Dedifferentiated amniotic fluid mesenchymal stem cell (primary cell): ENCODE results near the gene FOXD4L3.
"Not testable (repeated sequence)": the region's sequence is repeated elsewhere in the genome, so short reads cannot be mapped to it uniquely, and the experiment has no call there.

Experiments
- DNase-seq: peaks from one replicate; pipeline ENCODE4 v3.0.0-alpha.2; 2016; ENCODE audit errors: extremely low spot score

The FOXD4L3 gene

DNA sequence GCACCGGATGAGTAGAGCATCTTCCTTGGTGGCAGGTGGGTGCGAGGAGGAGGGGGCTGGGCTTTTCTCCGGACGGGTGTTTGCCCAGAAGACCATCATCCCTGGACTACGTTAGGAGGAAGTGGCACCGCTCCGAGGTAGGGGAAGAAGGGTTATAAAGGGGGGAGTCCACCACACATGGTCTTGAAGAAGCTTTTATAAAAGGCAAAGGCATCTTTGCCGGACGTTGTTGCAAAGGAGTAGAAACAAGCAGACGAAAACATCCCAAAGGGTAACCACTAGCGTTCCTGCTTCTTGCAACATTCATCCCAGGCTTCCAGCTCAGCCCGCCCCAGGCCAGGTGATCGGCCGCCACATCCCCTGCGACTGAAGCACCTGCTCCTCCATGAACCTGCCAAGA lies at the start of gene FOXD4L3:
TSS of gene FOXD4L3 (plus strand) at position 301 of the 400 bp plus-strand sequence. CDS start at position 386, 85 bp downstream.
- DNase-seq = not testable (repeated sequence)

DNA sequence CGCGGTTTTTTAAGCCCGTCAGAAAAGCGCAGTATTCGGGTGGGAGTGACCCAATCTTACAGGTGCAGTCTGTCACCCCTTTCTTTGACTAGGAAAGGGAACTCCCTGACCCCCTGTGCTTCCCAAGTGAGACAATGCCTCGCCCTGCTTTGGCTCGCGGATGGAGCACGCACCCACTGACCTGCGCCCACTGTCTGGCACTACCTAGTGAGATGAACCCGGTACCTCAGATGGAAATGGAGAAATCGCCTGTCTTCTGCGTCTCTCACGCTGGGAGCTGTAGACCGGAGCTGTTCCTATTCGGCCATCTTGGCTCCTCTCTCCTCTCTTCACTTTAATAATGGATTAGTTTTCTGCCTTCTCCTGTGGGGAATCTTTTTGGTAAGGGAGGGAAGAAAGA lies 21.6 kb upstream of the FOXD4L3 start:
- DNase-seq = not testable (repeated sequence)

DNA sequence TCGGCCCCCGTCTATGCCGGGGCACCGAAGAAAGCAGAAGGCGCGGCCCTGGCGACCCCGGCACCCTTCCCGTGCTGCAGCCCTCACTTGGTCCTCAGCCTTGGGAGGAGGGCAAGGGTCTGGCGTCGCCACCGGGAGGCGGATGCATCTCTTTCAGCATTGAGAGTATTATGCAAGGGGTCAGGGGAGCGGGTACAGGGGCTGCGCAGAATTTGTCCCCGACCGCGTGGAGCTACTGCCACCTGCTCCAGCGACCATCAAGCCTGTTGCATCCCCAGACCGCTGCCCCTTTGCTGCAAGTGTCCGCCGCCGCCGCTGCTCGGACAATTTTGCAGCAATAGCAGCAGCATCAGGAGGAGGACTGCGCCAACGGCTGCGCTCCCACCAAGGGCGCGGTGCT lies 1.1 kb downstream of the FOXD4L3 start:
- DNase-seq = not testable (repeated sequence)

DNA sequence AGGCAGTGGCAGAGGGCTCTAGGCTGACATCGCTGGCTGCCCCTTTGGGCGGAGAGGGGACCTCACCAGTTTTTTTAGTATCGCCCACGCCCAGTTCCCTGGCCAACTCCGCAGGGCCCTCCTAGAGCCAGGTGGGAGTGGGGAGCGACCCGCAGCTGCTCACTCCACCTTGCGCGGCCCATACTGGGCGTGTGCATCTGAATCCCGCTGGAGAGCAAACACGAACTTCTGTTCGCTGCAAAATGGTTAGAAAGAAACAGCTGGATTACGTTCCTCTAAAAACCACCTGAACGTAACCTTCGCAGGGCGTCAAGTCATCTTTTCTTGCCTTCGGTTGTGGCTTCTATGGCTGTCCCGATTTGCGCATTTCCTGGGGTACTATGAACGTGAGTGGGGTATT lies 1.5 kb downstream of the FOXD4L3 start:
- not testable (repeated sequence) for DNase-seq

DNA sequence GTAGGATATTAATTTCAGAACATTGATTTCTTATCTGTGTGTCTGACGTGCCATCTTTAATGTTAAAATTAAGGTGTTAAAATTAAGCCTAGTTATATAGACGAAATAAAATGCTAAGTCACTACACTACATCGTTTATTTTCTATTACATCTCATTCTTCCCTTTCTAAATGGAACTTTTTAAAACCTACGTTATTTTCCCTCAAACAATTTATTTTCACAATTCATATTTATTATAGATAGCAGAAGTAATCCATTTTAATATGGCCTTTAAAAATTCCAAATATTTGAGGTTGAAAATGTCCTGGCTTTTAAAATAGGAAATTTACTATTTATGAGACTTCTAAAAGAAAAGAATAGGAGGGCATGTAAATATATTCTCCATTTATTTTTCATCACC lies 2.1 kb downstream of the FOXD4L3 start:
- not testable (repeated sequence) for DNase-seq

DNA sequence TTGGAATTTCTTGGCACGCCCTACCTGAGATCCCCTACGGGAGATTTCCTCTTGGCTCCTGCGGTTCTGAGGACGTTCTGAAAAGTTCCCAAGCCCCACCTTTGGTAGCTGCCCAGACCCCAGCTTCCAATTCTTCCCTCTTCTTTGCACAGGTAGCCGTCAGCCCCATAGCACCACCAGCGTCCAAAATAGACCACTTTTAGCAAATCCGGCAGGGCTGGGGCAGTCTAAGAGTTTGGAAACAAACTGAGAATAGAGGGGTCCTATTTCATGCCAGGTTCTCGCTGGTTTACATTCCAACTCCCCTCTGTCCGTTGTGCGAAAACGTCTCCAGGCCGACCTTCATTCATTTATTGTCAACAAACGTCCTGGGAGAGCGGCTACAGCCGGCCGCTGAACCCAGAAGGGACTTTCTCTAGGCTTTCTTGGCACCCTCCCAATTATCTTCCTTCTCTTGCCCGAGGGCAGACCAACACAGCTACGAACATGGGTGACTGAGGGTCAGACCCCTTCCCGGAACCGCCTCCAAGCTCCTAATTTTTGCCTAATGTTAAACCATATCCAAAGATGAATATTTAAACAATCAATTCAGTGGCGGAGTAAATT lies 3.1 kb downstream of the FOXD4L3 start:
- DNase-seq = not testable (repeated sequence)

DNA sequence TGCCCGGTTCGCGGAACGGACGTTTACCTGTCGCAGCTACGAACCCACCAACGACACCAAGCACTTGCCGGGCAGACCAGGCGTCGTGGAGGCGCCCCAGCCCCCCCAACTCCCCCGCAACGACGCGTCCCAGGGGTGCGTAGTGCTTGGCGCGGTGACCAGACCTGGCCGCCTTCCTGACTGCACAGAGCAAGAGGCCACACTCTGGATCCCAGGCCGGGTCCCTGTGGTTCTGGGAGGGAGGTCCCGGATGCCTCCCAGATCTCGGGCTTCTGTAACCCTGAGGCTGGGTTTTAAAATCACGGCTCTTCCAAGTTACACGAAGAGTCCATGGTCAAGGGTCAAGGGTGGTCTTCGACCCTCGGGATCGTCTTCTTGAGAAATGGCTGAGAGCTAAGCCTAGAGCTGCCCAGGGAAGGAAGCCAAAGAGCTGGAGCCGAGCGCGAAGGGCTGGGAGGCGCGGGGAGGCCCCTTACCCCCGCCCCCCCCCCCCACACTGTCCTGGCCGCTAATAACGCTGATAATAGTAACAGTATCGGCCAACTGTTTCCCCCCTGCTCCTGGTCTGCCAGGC lies 3.8 kb downstream of the FOXD4L3 start:
- DNase-seq = not testable (repeated sequence)

DNA sequence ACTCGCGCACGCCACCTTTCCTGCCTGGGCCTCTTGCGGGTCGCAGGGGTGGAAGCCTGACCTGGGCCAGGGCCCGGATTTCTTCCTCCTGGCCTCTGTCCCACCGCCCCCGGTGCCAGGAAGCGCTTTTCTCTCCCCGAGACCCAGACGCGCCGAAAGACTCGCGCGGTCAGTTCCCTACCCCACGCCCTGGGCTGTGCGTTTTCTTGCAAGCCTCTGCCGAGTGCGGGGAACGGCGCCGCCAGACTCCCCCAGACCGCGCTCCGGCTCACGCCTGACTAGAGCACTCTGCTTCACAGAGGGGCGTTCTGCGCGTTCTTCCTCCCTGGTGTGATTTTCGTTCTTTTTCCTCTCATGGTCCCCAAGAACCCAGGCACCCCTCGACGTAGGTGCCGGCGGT lies 4.5 kb downstream of the FOXD4L3 start:
- DNase-seq = not testable (repeated sequence)

DNA sequence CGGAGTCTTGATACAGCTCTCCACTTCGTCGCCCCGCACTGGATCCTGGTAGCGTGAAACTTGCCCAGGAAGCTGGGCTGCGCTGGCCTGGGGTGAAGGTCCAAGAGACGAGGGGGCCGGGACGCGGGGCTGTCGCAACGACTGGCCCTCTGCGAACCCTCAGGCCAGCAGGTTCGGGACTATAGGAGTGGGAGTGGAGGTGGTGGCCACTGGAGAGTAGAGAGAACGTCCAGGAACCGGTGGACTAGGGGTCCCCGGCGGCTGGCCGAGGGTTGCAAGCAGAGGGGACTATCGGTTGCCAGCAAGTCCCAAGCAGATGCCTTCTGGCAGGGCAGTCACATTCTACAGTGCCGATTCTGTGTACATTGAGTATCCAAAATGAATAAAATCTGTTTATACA lies 5.0 kb downstream of the FOXD4L3 start:
- not testable (repeated sequence) for DNase-seq

DNA sequence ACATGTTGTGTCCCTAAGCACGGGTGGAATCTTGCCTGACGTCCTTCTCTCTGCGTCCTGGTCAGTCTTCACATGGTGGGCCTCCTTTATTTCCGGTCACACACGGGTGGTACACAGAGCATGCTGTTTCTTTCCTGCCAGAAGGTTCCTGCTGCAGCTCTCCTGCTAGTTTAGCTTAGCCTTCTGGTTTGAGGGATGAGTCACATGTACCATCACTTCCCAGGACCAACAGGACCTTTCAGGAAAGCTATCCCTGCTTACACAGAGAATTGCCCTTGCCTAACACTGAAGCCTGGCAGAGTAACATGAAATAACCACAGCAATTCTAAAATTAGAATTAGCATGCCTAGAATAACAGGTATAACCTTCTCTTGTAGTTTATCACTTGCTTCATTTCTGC lies 8.5 kb downstream of the FOXD4L3 start:
- not testable (repeated sequence) for DNase-seq

DNA sequence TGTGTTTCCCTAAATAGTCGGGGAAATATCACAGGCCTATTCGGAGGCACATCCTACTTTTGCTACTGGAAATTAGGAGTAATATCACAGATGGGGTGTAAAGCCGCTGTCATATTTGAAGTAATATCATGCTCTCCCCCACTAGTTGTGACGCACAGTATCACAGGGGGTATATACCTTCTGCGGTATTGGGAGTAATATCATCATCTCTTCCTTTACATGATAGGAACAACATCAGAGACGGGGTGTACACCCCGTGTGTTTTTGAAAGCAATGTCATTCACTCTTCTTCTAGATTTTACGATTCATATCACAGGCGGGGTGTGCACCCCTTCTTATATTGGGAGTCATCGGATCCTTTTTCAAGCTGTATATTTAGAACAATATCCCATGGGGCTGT lies 15.5 kb downstream of the FOXD4L3 start:
- not testable (repeated sequence) for DNase-seq

DNA sequence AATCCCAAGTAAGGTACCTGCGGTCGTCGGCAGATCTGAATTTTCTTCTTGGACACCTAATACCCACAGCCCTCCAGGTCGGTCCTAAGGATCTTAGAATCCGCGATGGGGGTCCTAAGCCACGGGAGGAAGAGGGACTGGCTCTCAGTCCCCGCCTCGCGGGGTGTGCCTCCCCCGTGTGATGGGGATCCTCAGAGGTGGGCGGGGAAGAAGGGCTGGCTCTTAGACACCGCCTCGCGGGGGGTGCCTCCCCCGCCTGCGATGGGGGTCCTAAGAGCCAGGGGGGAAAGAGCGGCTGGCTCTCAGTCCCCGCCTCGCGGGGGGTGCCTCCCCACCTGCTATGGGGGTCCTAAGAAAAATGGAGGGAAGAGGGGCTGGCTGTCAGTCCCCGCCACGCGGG lies 21.1 kb downstream of the FOXD4L3 start:
- not testable (repeated sequence) for DNase-seq

DNA sequence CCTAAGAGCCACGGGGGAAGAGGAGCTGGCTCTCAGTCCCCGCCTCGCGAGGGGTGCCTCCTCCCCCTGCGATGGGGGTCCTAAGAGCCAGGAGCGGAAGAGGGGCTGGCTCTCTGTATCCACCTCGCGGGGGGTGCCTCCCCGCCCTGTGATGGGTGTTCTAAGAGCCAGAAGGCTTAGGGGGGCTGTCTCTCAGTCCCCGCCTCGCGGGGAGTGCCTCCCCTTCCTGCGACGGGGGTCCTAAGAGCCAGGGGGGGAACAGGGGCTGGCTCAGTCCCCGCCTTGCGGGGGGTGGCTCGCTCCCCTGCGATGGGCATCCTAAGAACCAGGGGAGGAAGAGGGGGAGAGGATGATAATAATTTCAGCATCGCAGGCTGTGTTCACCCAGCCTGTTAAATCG lies 21.9 kb downstream of the FOXD4L3 start:
- DNase-seq = not testable (repeated sequence)

DNA sequence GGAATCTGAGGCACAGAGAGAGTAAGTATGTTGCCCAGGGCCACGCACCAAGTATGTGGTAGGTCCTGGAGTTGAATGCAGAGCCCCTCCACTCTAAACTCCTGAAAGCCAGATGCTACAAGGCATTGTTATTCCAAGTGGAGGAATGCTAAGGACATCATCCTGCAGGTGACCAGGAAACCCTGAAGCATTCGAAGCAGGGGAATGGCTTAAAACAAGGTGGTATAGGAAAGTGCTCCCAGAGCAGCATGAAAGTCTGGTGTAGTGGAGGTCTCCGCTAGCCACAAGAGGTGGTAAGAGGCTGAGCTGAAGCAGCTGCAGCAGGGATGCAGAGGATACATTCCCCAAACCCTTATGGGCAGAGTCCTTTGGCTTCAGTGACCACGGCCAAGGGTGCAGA lies 26.4 kb downstream of the FOXD4L3 start:
- not testable (repeated sequence) for DNase-seq

DNA sequence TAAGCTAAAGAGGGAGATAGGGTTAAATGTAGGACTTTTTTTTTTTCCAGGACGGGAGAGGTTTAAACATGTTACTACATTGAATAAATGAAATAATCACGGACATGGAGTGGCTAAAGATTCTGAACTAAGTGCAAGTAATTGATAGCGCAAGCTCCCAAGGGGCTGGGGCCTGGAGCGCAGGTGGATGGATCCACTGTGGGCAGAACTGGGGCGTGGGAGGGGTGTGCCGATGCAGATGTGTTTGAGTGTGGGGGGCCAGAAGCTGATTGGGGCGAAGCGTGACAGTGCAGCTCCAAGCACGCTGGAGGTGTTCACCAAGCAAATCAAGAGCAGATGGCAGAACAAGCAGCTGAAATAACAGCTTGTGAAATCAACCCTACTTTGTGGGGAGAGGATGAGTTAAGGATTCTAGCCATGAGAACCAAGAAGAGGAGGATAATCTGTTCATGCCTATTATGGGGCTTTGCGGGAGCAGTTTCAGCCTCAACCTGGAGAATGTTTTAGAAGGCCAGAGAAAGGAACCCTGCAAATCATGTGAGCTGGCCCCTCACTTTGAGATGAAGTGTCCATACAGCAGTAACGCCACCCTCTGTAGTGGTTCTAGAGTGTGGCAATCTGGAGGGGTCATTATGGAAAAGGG lies 28.0 kb downstream of the FOXD4L3 start:
- not testable (repeated sequence) for DNase-seq

DNA sequence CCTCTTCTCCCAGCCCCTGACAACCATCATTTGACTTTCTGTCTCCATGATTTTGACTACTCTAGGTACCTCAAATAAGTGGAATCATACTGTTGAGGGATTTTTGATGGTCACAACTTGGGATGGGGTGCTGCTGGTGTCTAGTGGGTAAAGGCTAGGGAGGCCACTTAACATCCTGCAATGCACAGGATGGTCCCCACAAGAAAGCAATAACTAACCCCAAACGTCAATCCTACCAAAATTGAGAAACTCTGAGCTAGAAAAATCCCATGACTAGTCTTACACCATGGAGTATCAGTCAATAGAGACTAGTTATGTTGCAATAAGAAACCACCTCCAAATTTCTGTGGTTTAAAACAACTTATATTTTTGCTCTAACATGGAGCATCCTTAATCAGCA lies 29.5 kb downstream of the FOXD4L3 start:
- not testable (repeated sequence) for DNase-seq

DNA sequence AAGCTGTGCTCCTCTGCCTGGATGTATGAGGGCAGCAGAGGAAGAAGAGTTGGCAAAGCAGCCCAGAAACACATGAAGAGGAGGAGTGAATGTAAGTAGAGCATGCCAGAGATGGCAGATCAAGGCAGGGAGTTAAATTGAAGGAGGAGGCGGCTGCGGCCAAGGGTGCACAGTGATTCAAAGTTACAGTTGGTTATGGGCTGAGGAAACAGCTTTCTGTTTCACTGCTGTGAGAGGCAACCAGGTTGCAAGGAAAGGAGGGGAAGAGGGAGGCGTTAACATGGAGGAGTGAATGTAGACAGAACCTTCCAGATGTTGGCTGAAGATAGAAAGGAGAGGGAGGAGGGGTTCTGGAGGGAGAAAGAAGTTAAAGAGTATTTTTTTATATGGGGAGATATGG lies 33.3 kb downstream of the FOXD4L3 start:
- DNase-seq = not testable (repeated sequence)

DNA sequence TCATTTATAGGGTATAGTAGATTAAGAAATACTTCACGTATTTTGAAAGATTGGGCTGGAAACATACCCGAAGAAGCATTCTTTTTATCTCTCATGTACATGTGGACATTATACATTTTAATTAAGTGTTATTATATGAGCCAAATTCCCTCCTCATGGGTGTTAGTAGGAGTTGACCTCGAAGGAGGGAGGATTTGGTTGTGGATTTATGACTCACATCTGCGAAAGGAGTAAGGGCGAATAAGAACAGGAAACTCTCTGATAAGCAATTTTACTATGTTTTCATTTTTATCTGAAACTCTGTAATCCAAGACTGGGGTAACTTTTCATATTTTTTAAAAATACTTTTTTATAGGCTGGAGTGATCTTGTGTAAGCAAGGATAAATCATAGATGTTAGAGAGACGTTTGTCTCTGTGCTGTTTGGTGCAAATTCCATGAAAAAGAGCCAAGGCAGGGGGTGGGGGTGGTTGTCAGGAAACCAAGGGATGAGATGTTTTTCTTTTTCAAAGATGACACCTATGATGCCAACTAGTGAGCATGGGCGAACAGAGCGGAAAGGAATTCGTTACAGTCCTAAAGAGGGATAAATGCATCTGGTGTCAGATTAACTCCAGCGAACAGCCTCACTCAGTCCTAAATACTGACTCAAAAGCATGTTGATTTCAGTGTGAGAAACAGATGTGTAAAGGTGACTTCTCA lies 34.1 kb downstream of the FOXD4L3 start:
- not testable (repeated sequence) for DNase-seq

DNA sequence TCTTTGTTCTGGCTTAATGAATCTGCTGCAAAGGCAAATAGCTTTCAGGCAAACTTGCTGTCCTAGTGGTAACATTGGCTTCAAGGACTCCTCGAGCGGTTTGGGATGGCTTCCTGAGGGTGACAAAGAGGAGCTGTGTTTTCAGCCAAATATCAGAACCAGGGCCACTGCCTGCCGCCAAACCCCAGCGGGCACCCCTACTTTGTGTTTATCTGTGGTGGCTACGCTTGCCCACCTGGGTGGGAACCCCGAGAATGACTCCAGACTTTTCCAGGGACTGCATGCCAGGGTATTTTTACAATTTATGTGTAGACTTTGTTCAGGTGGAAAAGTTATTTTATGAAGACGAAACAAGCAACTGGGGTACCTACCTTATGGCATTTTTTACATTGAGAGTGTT lies 35.3 kb downstream of the FOXD4L3 start:
- not testable (repeated sequence) for DNase-seq

DNA sequence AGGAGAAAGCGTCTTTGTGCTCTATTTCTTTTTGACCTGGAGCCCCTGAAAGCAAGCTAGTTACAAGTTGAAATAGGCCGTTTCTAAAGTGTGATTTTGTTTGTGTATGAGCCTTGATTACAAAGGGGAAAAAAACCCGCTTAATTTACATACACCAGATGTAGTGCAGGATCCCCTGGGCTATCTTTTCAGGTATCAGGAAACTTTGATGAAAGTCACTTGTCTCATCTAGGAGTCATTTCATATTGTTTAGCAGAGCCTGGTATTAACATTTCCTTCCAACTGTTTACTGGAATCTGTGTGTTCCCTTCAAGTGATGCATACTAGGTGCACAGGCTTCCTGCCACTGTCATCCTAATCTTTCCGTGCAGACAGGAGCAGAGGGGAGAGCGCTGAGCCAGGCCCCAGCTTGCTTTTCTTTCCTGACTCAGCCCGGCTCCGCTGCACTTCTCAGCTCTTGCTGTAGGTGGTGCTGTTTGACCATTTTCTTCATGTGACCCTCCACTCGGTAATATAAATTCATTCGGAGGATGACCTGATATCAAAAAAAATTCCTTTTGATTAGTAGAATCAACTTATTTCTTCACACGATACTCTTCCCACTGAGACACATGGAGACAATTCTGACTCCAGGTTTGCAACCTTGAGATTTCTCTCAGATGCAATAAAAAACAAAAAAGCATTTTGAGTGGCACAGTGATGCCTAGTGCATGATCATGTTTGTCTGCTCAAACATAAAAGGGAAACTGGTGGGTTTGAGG lies 39.8 kb downstream of the FOXD4L3 start:
- not testable (repeated sequence) for DNase-seq

DNA sequence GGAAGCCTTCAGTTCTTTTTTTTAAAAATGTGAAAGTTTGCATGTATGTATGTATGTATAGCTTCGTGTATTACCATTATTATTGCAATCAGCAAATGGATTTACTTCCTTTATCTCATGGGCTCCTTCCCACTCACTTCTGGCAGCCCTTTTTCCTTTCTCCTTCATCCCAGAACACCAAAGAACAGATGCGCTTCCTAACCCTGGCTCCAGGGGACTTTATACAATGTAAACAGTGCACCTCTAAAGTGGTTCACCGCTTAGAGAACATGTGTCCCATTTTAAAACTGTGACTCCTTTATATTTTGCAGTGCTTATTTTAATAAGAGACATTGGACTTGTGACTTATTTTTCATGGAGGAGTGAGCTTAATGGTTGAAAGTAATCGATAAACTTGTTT lies 40.6 kb downstream of the FOXD4L3 start:
- not testable (repeated sequence) for DNase-seq

DNA sequence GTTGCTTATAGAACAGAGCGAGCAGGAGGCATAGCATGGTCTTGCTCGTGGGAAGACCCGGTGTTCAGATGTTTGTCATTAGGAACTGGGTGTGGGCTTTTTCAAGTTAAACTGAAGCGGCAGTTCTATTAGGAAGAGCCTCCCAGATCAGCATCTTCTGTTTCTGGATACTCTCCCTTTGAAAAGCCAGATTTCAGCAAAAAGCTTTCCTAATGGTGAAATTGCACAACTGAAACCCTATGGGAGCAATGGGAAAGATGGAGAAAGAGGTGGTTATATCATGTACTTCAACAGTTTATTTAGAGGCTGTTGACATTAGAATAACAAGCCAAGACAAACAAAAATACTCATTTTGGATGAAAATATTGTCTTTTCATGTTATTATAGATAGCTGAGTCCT lies 41.3 kb downstream of the FOXD4L3 start:
- not testable (repeated sequence) for DNase-seq
